Measurements from ENCODE around the gene RHO.
A peak's percentile ranks its signal among the peaks of the same experiment; 100 is the strongest.

Gene RHO

DNA sequence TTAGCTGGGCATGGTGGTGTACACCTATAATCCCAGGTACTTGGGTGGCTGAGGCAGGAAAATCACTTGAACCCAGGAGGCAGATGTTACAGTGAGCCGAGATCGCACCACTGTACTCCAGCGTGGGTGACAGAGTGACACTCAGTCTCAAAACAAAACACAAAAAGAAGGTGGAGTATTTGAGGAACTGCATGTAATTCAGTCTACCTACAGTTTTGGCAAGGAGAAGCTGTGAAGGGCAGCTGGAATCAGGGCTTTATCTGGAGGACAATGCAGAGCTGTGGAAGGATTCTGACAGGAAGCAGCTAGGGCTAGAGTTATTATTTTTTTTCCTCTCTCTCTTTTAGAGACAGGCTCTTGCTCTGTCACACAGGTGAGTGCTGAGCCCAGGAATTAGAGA is 21.4 kb downstream of the RHO start:
- Histone ChIP-seq H3K56ac (ENCODE audit: low read length) (no peak overlapping the region), H3K23ac (ENCODE audit: low read length) (no peak overlapping the region), H2BK15ac (replicated peaks; ENCODE audit: low read depth) (no peak overlapping the region), H3K4me3 (ENCODE audit: low read length) (no peak overlapping the region), H3K79me1 (ENCODE audit: low read length) (no peaks in the 10 kb centered on the region), H3K79me2 (ENCODE audit: control insufficient read depth, insufficient read depth, low read length) (no peaks in the 10 kb centered on the region), H3K4me1 (ENCODE audit: control insufficient read depth, low read depth, low read length) (peaks cover 8% of the 10 kb centered on the region), H3K27me3 (ENCODE audit: insufficient read depth, low read length, poor library complexity) (no peaks in the 10 kb centered on the region), H2AK5ac (ENCODE audit: low read length) (no peak overlapping the region), H2BK120ac (ENCODE audit: low read depth, low read length) (no peak overlapping the region), H3K9ac (ENCODE audit: low read length) (no peak overlapping the region), H3K4ac (ENCODE audit: low read depth, low read length) (no peak overlapping the region), H2BK5ac (ENCODE audit: low read length) (no peak overlapping the region), H3K36me3 (ENCODE audit: control insufficient read depth, insufficient read depth, low read length) (no peaks in the 10 kb centered on the region), H4K8ac (ENCODE audit: low read depth, low read length) (no peak overlapping the region), H3K27ac (ENCODE audit: low read depth, low read length) (no peak overlapping the region), H3K18ac (ENCODE audit: low read length) (no peak overlapping the region), H3K4me2 (ENCODE audit: low read length) (no peak overlapping the region), H4K5ac (ENCODE audit: low read length) (no peak overlapping the region)
- no peak for DNase-seq
- no CpG with 5 or more reads among the region's 3 CpGs for WGBS (ENCODE audit: extremely low coverage, insufficient coverage, low lambda C conversion rate)

DNA sequence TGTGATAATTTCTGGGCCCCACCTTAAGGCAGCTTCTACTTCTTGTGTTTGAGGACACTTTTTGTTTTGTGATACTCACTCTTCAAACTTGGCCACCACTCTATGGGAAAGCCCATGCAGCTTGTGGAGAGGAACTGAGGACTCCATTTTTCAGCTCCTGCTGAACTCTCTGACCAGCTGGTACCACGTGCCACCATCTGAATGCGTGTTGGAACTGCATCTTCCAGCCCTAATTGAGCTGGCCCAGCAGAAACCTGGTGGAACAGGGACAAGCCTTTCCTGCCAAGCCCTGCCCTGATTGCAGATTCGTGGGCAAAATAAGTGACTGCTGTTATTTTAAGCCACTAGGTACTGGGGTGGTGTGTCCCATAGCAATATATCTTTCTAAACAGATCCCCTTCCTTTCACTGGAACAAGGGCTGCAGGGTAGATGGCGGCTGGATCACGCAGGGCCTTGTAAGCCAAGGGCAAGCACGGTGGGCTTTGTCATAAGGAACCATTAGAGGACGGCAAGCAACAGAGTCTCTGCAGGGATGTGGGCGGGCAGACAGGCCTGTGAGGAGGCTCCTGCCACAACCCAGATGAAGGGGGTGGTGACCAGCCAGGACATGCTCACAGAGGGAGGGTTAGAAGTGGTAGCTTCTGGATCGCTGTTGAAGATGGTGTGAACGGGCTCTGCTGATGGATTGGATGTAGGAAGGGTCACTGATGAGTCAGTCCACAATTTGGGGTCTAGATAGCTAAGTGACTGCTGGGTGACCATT is 24.0 kb downstream of the RHO start:
- Histone ChIP-seq H2AK5ac (ENCODE audit: low read length) (no peak overlapping the region), H3K18ac (ENCODE audit: low read length) (no peak overlapping the region), H4K5ac (ENCODE audit: low read length) (no peak overlapping the region), H3K4ac (ENCODE audit: low read depth, low read length) (no peak overlapping the region), H3K4me2 (ENCODE audit: low read length) (no peak overlapping the region), H3K23ac (ENCODE audit: low read length) (no peak overlapping the region), H3K56ac (ENCODE audit: low read length) (peak overlapping the region; percentile 38), H3K27me3 (ENCODE audit: insufficient read depth, low read length, poor library complexity) (no peaks in the 10 kb centered on the region), H2BK120ac (ENCODE audit: low read depth, low read length) (no peak overlapping the region), H2BK5ac (ENCODE audit: low read length) (no peak overlapping the region), H3K79me1 (ENCODE audit: low read length) (no peaks in the 10 kb centered on the region), H2BK15ac (replicated peaks; ENCODE audit: low read depth) (no peak overlapping the region), H3K36me3 (ENCODE audit: control insufficient read depth, insufficient read depth, low read length) (no peaks in the 10 kb centered on the region), H3K4me3 (ENCODE audit: low read length) (no peak overlapping the region), H3K27ac (ENCODE audit: low read depth, low read length) (no peak overlapping the region), H3K9ac (ENCODE audit: low read length) (no peak overlapping the region), H3K79me2 (ENCODE audit: control insufficient read depth, insufficient read depth, low read length) (no peaks in the 10 kb centered on the region), H4K8ac (ENCODE audit: low read depth, low read length) (no peak overlapping the region), H3K4me1 (ENCODE audit: control insufficient read depth, low read depth, low read length) (peaks cover 8% of the 10 kb centered on the region)
- WGBS (ENCODE audit: extremely low coverage, insufficient coverage, low lambda C conversion rate) = no CpG with 5 or more reads among the region's 10 CpGs
- DNase-seq = peak; percentile 79

DNA sequence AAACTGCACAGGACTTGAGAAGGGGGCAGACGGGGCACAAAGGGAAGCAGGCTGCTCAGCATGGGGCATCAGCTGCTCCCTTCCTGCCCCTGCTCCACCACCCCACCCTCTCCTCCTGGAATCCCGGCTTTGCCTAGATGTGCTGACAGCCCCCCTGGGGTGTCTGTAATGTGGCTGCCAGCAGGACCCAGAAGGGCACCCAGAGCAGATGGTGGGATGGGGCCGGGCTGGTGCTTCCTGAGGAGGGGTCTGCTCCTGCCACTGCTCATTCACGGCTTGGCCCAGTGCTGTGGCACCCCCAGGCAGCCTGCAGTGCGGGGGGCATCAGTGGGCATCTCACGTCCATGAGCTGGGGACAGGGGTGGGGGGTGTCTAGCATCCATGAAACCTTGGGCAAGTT is 24.7 kb downstream of the RHO start:
- Histone ChIP-seq H4K5ac (ENCODE audit: low read length) (no peak overlapping the region), H4K8ac (ENCODE audit: low read depth, low read length) (no peak overlapping the region), H3K4me1 (ENCODE audit: control insufficient read depth, low read depth, low read length) (peaks cover 8% of the 10 kb centered on the region), H3K79me1 (ENCODE audit: low read length) (no peaks in the 10 kb centered on the region), H3K79me2 (ENCODE audit: control insufficient read depth, insufficient read depth, low read length) (no peaks in the 10 kb centered on the region), H3K4me2 (ENCODE audit: low read length) (no peak overlapping the region), H3K4ac (ENCODE audit: low read depth, low read length) (no peak overlapping the region), H3K27ac (ENCODE audit: low read depth, low read length) (no peak overlapping the region), H3K36me3 (ENCODE audit: control insufficient read depth, insufficient read depth, low read length) (no peaks in the 10 kb centered on the region), H3K56ac (ENCODE audit: low read length) (peak overlapping the region; percentile 12), H3K18ac (ENCODE audit: low read length) (no peak overlapping the region), H2BK5ac (ENCODE audit: low read length) (no peak overlapping the region), H3K9ac (ENCODE audit: low read length) (no peak overlapping the region), H3K23ac (ENCODE audit: low read length) (no peak overlapping the region), H3K4me3 (ENCODE audit: low read length) (no peak overlapping the region), H2AK5ac (ENCODE audit: low read length) (no peak overlapping the region), H2BK15ac (replicated peaks; ENCODE audit: low read depth) (no peak overlapping the region), H2BK120ac (ENCODE audit: low read depth, low read length) (no peak overlapping the region), H3K27me3 (ENCODE audit: insufficient read depth, low read length, poor library complexity) (no peaks in the 10 kb centered on the region)
- WGBS (ENCODE audit: extremely low coverage, insufficient coverage, low lambda C conversion rate) = no CpG with 5 or more reads among the region's 6 CpGs
- no peak for DNase-seq

DNA sequence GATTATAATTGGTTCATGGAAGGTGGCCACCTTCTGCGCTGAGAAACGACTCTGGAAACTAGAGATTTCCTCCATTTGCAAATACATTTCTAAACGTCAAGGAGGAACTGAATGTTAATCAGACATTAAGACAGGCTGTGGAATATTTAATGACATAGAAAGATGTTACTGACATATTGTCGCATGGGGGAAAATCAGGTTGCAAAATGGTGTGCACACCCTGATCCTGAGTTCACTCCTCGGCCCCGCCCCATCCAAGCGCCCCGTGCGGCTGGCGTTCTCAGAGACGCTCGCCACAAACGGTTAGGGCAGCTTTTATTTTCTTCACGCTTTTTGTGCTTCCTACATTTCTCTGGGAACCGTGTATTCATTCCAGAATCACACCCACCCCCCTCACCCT is 25.3 kb downstream of the RHO start:
- no CpG with 5 or more reads among the region's 15 CpGs for WGBS (ENCODE audit: extremely low coverage, insufficient coverage, low lambda C conversion rate)

DNA sequence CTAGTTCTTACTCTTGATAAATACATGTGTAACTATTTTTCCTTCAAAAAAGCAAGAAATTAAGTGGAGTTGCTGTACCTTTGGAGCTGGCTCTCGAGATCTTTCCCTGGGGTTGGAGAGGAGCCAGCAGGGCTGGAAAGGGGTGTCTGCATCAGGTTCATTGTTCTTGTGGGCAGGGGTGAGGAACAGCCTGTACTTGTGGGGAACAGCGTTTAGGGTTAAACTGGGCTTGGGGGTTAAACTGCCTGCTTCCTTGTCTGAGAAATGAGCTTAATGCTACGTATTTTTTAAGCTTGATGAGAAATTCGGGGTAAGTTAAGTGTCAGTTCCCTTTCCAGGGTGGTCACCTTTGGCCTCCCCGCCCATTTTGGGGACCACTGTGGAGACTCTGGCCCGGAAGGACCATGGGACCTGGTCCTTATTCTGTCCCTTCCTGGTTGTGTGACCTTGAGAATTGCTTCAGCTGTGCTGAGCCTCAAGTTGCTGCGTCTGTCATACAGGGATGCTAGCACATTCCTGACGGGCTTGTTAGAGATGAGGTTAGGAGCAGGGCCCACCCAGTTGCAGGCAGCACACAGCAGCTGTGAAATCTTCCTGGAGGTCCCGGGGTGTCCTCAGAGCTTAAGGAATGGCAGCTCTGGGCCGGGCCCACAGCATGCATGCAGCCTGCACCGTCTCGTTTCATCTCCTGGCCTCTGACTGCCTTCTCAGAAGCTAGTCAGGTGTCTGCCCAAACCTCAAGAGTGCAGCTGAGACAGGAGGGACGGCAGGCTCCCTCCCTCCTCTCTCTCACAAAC is 26.1 kb downstream of the RHO start:
- no peak overlapping the region for H3K4me3 ChIP-seq (ENCODE audit: low read length)
- H3K27me3 ChIP-seq (ENCODE audit: insufficient read depth, low read length, poor library complexity) = no peaks in the 10 kb centered on the region
- no peak overlapping the region for H3K4me2 ChIP-seq (ENCODE audit: low read length)
- no peak overlapping the region for H2BK5ac ChIP-seq (ENCODE audit: low read length)
- no peaks in the 10 kb centered on the region for H3K79me2 ChIP-seq (ENCODE audit: control insufficient read depth, insufficient read depth, low read length)
- H4K8ac ChIP-seq (ENCODE audit: low read depth, low read length) = no peak overlapping the region
- no peak overlapping the region for H2BK15ac ChIP-seq (replicated peaks; ENCODE audit: low read depth)
- no peak for DNase-seq
- no CpG with 5 or more reads among the region's 13 CpGs for WGBS (ENCODE audit: extremely low coverage, insufficient coverage, low lambda C conversion rate)
- peaks cover 4% of the 10 kb centered on the region for H3K36me3 ChIP-seq (ENCODE audit: control insufficient read depth, insufficient read depth, low read length)
- no peak overlapping the region for H2AK5ac ChIP-seq (ENCODE audit: low read length)
- H2BK120ac ChIP-seq (ENCODE audit: low read depth, low read length) = no peak overlapping the region
- no peak overlapping the region for H3K27ac ChIP-seq (ENCODE audit: low read depth, low read length)
- no peaks in the 10 kb centered on the region for H3K79me1 ChIP-seq (ENCODE audit: low read length)
- H3K56ac ChIP-seq (ENCODE audit: low read length) = no peak overlapping the region
- H3K4ac ChIP-seq (ENCODE audit: low read depth, low read length) = no peak overlapping the region
- H3K4me1 ChIP-seq (ENCODE audit: control insufficient read depth, low read depth, low read length) = peaks cover 8% of the 10 kb centered on the region
- no peak overlapping the region for H3K18ac ChIP-seq (ENCODE audit: low read length)
- H3K23ac ChIP-seq (ENCODE audit: low read length) = no peak overlapping the region
- H3K9ac ChIP-seq (ENCODE audit: low read length) = no peak overlapping the region
- no peak overlapping the region for H4K5ac ChIP-seq (ENCODE audit: low read length)

More for the DNA sequence above, 25.3 kb downstream of the RHO start:
- Histone ChIP-seq H3K27ac (ENCODE audit: low read depth, low read length) (no peak overlapping the region), H3K4me1 (ENCODE audit: control insufficient read depth, low read depth, low read length) (peaks cover 8% of the 10 kb centered on the region), H3K4me2 (ENCODE audit: low read length) (no peak overlapping the region), H3K79me1 (ENCODE audit: low read length) (no peaks in the 10 kb centered on the region), H3K23ac (ENCODE audit: low read length) (no peak overlapping the region), H3K9ac (ENCODE audit: low read length) (no peak overlapping the region), H3K18ac (ENCODE audit: low read length) (no peak overlapping the region), H3K4me3 (ENCODE audit: low read length) (no peak overlapping the region), H2BK5ac (ENCODE audit: low read length) (no peak overlapping the region), H3K36me3 (ENCODE audit: control insufficient read depth, insufficient read depth, low read length) (no peaks in the 10 kb centered on the region), H4K8ac (ENCODE audit: low read depth, low read length) (no peak overlapping the region), H3K4ac (ENCODE audit: low read depth, low read length) (no peak overlapping the region), H2AK5ac (ENCODE audit: low read length) (no peak overlapping the region), H3K27me3 (ENCODE audit: insufficient read depth, low read length, poor library complexity) (no peaks in the 10 kb centered on the region), H4K5ac (ENCODE audit: low read length) (no peak overlapping the region), H3K79me2 (ENCODE audit: control insufficient read depth, insufficient read depth, low read length) (no peaks in the 10 kb centered on the region), H2BK15ac (replicated peaks; ENCODE audit: low read depth) (no peak overlapping the region), H3K56ac (ENCODE audit: low read length) (no peak overlapping the region), H2BK120ac (ENCODE audit: low read depth, low read length) (no peak overlapping the region)
- no peak for DNase-seq
